Activated B cell treated with CpG ODN at 0.5 μM for 24 hours (primary cell): Measurements from ENCODE around the gene RNGTT. TPM values are rescaled to one million over a fixed set of nuclear protein-coding genes. Genes with fewer than 3 reads are reported as not detected.
"Not testable (repeated sequence)": the region's sequence is repeated elsewhere in the genome, so short reads cannot be mapped to it uniquely, and the experiment has no call there.

ENCODE experiments used
- ATAC-seq: fragments of 200-7000 bp; cut with Tn5 transposase; one replicate; pipeline ENCODE4 v1.10.0; 2021; ENCODE audit warnings: low read depth, mild to moderate bottlenecking, moderate library complexity
- CTCF ChIA-PET: fragments of 350-600 bp; sonication (Branson Sonifier 250); formaldehyde crosslinking; loops from one replicate; lab custom pipeline; 2021; ENCODE audit warnings: antibody characterized with exemption; lab: Charles Lee
- POLR2A ChIA-PET: fragments of 350-600 bp; sonication (Branson Sonifier 250); formaldehyde crosslinking; loops from one replicate; lab custom pipeline; 2021; ENCODE audit warnings: antibody characterized with exemption; lab: Charles Lee
- DNase-seq: peaks from one replicate; pipeline ENCODE4 v3.0.0; 2022
- H3K27ac Mint-ChIP-seq: one replicate; pipeline ENCODE4 v1.8.0; 2020; ENCODE audit warnings: mixed read lengths
- H3K27me3 Mint-ChIP-seq: one replicate; pipeline ENCODE4 v1.8.0; 2021; ENCODE audit warnings: mixed read lengths
- H3K36me3 Mint-ChIP-seq: one replicate; pipeline ENCODE4 v1.8.0; 2021; ENCODE audit warnings: low read depth, mixed read lengths
- H3K4me1 Mint-ChIP-seq: one replicate; pipeline ENCODE4 v1.8.0; 2021; ENCODE audit warnings: mixed read lengths
- H3K4me3 Mint-ChIP-seq: one replicate; pipeline ENCODE4 v1.8.0; 2020; ENCODE audit warnings: mild to moderate bottlenecking, mixed read lengths
- H3K9me3 Mint-ChIP-seq: one replicate; pipeline ENCODE4 v1.8.0; 2020; ENCODE audit warnings: mixed read lengths
- CTCF ChIP-seq: fragments of 200-600 bp; IDR thresholded peaks from one replicate; pipeline ENCODE4 v1.8.0; 2022; ENCODE audit warnings: antibody characterized with exemption, mild to moderate bottlenecking
- intact Hi-C: fragments of 100-400 bp; cut with micrococcal nuclease; formaldehyde crosslinking; loops from one replicate; pipeline ENCODE4 v1.15.1; 2024
- total RNA-seq: library from RNA; stranded (reverse); gene quantifications from 2 replicates; pipeline ENCODE4 v1.2.3, GENCODE V29; 2022

RNGTT gene
- total RNA-seq, 1 donor from 2014 or later: 25.9 TPM

GRCh38 chr6:88835210-88835609, 128.2 kb downstream of the RNGTT start:
- ChIA-PET POLR2A (no interaction called here), CTCF (no interaction called here)
- Mint-ChIP-seq H3K4me1 (no peaks in the 10 kb centered on the region), H3K9me3 (peaks cover 26% of the 10 kb centered on the region), H3K36me3 (peaks cover 70% of the 10 kb centered on the region), H3K27ac (no peak overlapping the region), H3K27me3 (no peaks in the 10 kb centered on the region), H3K4me3 (no peak overlapping the region)
- no peak for ATAC-seq
- TF ChIP-seq CTCF: no peak
- no peak for DNase-seq
- intact Hi-C loops: no loop called here

GRCh38 chr6:88833071-88833470, 130.3 kb downstream of the RNGTT start:
- CTCF ChIA-PET, H3K4me3 Mint-ChIP-seq, H3K4me1 Mint-ChIP-seq, ATAC-seq, intact Hi-C loops, H3K27ac Mint-ChIP-seq, DNase-seq, H3K27me3 Mint-ChIP-seq, POLR2A ChIA-PET: not testable (repeated sequence)
- Mint-ChIP-seq H3K36me3 (peaks cover 78% of the 10 kb centered on the region), H3K9me3 (peaks cover 30% of the 10 kb centered on the region)

- intact Hi-C loops, ATAC-seq, CTCF ChIA-PET, POLR2A ChIA-PET, H3K27me3 Mint-ChIP-seq, H3K4me1 Mint-ChIP-seq, H3K27ac Mint-ChIP-seq, DNase-seq, H3K4me3 Mint-ChIP-seq: not testable (repeated sequence)
- Mint-ChIP-seq H3K36me3 (peaks cover 55% of the 10 kb centered on the region), H3K9me3 (peaks cover 22% of the 10 kb centered on the region)
These were observed 135.8 kb downstream of the RNGTT start for GRCh38 chr6:88827599-88827998.

- TF ChIP-seq CTCF: no peak
- intact Hi-C loops: no loop called here
- DNase-seq (no peak), ATAC-seq (no peak)
- H3K27me3 Mint-ChIP-seq: no peaks in the 10 kb centered on the region
- ChIA-PET POLR2A (no interaction called here), CTCF (no interaction called here)
- no peaks in the 10 kb centered on the region for H3K4me1 Mint-ChIP-seq
- H3K36me3 Mint-ChIP-seq: peaks cover 45% of the 10 kb centered on the region
- no peak overlapping the region for H3K4me3 Mint-ChIP-seq
- H3K9me3 Mint-ChIP-seq: peaks cover 10% of the 10 kb centered on the region
- H3K27ac Mint-ChIP-seq: no peak overlapping the region
These were observed 137.6 kb downstream of the RNGTT start for GRCh38 chr6:88825856-88826255.

GRCh38 chr6:88823998-88824397, 139.4 kb downstream of the RNGTT start:
- Mint-ChIP-seq H3K27me3 (no peaks in the 10 kb centered on the region), H3K4me1 (peaks cover 6% of the 10 kb centered on the region), H3K36me3 (peaks cover 31% of the 10 kb centered on the region), H3K9me3 (no peaks in the 10 kb centered on the region), H3K27ac (no peak overlapping the region), H3K4me3 (no peak overlapping the region)
- no peak for DNase-seq
- intact Hi-C loops: no loop called here
- POLR2A ChIA-PET: no interaction called here
- TF ChIP-seq CTCF: no peak
- ATAC-seq: no peak
- CTCF ChIA-PET: no interaction called here

- ChIA-PET CTCF (no interaction called here), POLR2A (no interaction called here)
- TF ChIP-seq CTCF: no peak
- H3K9me3 Mint-ChIP-seq: no peaks in the 10 kb centered on the region
- no peak for ATAC-seq
- no peak for DNase-seq
- intact Hi-C loops: no loop called here
- no peak overlapping the region for H3K27ac Mint-ChIP-seq
- peaks cover 7% of the 10 kb centered on the region for H3K36me3 Mint-ChIP-seq
- H3K4me3 Mint-ChIP-seq: no peak overlapping the region
- peaks cover 6% of the 10 kb centered on the region for H3K4me1 Mint-ChIP-seq
- H3K27me3 Mint-ChIP-seq: no peaks in the 10 kb centered on the region
These were observed 147.9 kb downstream of the RNGTT start for GRCh38 chr6:88815491-88815890.
